ENCODE data around the gene ABCC1. TPM values are rescaled to one million over a fixed set of nuclear protein-coding genes. Genes with fewer than 3 reads are reported as not detected.
"Not testable (repeated sequence)": the region's sequence is repeated elsewhere in the genome, so short reads cannot be mapped to it uniquely, and the experiment has no call there.

The ABCC1 gene
- total RNA-seq, 1 donor from 2014 or later, result 29.9 TPM

DNA sequence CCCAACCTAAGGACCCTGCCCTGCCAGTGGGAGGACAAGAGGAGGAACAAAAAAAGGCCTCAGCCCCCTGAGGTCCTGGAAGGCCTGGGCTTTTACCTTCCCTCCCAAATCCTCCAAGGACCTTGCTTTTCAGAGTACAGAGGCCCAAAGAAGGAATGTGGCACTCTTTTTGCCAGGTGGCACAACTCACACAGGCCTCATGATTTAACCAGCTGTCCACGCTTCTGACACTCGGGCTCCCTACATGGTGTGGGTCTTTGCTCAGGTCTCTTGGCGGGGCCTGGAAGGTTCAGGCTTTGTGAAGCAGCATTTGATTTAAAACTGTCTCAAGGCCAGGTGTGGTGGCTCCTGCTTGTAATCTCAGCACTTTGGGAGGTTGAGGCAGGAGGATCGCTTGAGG lies 153.3 kb downstream of the ABCC1 start:
- TF ChIP-seq, protein P1, sequence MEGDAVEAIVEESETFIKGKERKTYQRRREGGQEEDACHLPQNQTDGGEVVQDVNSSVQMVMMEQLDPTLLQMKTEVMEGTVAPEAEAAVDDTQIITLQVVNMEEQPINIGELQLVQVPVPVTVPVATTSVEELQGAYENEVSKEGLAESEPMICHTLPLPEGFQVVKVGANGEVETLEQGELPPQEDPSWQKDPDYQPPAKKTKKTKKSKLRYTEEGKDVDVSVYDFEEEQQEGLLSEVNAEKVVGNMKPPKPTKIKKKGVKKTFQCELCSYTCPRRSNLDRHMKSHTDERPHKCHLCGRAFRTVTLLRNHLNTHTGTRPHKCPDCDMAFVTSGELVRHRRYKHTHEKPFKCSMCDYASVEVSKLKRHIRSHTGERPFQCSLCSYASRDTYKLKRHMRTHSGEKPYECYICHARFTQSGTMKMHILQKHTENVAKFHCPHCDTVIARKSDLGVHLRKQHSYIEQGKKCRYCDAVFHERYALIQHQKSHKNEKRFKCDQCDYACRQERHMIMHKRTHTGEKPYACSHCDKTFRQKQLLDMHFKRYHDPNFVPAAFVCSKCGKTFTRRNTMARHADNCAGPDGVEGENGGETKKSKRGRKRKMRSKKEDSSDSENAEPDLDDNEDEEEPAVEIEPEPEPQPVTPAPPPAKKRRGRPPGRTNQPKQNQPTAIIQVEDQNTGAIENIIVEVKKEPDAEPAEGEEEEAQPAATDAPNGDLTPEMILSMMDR (IDR thresholded peaks at IDR 0.05; ENCODE audit: partially characterized antibody, unreplicated experiment), result no peak
- no peak overlapping the region for H3K4me3 Mint-ChIP-seq (ENCODE audit: unreplicated experiment)
- no peaks in the 10 kb centered on the region for H3K9me3 Mint-ChIP-seq (ENCODE audit: unreplicated experiment)
- H3K36me3 Mint-ChIP-seq (ENCODE audit: unreplicated experiment), result peaks cover 9% of the 10 kb centered on the region
- no peak for DNase-seq
- peaks cover 8% of the 10 kb centered on the region for H3K27me3 Mint-ChIP-seq (ENCODE audit: unreplicated experiment)
- peaks cover 3% of the 10 kb centered on the region for H3K4me1 Mint-ChIP-seq (ENCODE audit: low read depth, unreplicated experiment)
- H3K27ac Mint-ChIP-seq (ENCODE audit: unreplicated experiment), result no peak overlapping the region

DNA sequence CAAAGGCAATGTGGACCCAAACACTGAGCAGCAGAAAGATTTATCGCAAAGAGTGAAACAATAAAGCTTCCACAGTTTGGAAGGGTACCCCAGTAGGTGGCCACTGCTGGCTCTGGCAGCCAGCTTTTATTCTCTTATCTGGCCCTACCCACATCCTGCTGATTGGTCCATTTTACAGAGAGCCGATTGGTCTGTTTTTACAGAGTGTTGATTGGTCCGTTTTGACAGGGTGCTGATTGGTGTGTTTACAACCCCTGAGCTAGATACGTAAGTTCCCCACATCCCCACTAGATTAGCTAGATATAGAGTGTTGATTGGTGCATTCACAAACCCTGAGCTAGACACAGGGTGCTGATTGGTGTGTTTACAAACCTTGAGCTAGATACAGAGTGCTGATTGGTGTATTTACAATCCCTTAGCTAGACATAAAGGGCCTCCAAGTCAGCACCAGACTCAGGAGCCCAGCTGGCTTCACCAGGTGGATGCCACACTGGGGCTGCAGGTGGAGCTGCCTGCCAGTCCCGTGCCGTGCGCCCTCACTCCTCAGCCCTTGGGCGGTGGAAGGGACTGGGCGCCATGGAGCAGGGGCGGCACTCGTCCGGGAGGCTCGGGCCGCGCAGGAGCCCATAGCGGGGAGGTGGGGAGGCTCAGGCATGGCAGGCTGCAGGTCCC lies 154.9 kb downstream of the ABCC1 start:
- H3K4me3 Mint-ChIP-seq (ENCODE audit: unreplicated experiment); H3K9me3 Mint-ChIP-seq (ENCODE audit: unreplicated experiment); DNase-seq; H3K36me3 Mint-ChIP-seq (ENCODE audit: unreplicated experiment); H3K27me3 Mint-ChIP-seq (ENCODE audit: unreplicated experiment); H3K27ac Mint-ChIP-seq (ENCODE audit: unreplicated experiment); H3K4me1 Mint-ChIP-seq (ENCODE audit: low read depth, unreplicated experiment): not testable (repeated sequence)

DNA sequence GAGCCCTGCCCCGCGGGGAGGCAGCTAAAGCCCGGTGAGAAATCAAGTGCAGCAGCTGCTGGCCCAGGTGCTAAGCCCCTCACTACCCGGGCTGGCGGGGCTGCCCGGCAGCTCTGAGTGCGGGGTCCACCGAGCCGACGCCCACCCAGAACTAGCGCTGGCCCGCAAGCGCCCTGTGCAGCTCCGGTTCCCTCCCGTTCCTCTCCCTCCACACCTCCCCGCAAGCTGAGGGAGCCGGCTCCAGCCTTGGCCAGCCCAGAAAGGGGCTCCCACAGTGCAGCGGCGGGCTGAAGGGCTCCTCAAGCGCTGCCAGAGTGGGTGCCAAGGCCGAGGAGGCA lies 155.4 kb downstream of the ABCC1 start:
- H3K36me3 Mint-ChIP-seq (ENCODE audit: unreplicated experiment); H3K4me3 Mint-ChIP-seq (ENCODE audit: unreplicated experiment); H3K9me3 Mint-ChIP-seq (ENCODE audit: unreplicated experiment); DNase-seq; H3K27me3 Mint-ChIP-seq (ENCODE audit: unreplicated experiment); H3K4me1 Mint-ChIP-seq (ENCODE audit: low read depth, unreplicated experiment); H3K27ac Mint-ChIP-seq (ENCODE audit: unreplicated experiment): not testable (repeated sequence)

DNA sequence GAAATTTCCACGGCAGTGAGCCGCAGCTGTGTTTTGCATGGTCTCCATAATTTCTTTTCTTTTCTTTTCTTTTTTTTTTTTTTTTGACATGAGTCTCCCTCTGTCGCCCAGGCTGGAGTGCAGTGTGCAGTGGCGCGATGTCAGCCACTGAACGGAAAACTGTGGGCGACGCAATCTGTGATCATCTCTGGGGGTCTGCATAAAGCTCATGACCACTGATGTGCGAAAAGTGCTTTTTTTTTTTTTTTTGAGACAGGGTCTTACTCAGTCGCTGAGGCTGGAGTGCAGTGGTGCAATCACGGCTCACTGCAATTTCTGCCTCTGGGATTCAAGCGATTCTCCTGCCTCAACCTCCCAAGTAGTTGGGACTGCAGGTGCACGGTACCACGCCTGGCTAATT lies 156.2 kb downstream of the ABCC1 start:
- no peak overlapping the region for H3K4me3 Mint-ChIP-seq (ENCODE audit: unreplicated experiment)
- H3K9me3 Mint-ChIP-seq (ENCODE audit: unreplicated experiment), result no peaks in the 10 kb centered on the region
- H3K36me3 Mint-ChIP-seq (ENCODE audit: unreplicated experiment), result peaks cover 9% of the 10 kb centered on the region

DNA sequence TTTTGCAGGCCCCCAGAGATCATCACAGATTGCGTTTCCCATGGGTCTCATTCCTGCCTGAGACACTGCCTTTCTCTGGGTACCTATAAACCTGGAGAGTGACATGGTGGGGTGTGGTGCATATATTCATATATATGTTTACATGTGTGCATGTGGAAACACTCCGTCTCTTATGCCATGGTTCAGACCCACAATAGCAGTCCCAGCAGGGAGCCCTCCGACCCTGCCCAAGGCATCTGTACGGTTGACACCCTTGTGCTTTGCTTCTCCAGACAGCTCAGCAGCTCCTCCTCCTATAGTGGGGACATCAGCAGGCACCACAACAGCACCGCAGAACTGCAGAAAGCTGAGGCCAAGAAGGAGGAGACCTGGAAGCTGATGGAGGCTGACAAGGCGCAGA lies 157.1 kb downstream of the ABCC1 start:
- Mint-ChIP-seq H3K27me3 (ENCODE audit: unreplicated experiment) (peaks cover 6% of the 10 kb centered on the region), H3K4me3 (ENCODE audit: unreplicated experiment) (no peak overlapping the region), H3K4me1 (ENCODE audit: low read depth, unreplicated experiment) (peaks cover 3% of the 10 kb centered on the region), H3K9me3 (ENCODE audit: unreplicated experiment) (no peaks in the 10 kb centered on the region), H3K27ac (ENCODE audit: unreplicated experiment) (no peak overlapping the region), H3K36me3 (ENCODE audit: unreplicated experiment) (peaks cover 9% of the 10 kb centered on the region)
- no peak for DNase-seq
- TF ChIP-seq, protein P1 (IDR thresholded peaks at IDR 0.05; ENCODE audit: partially characterized antibody, unreplicated experiment), result no peak

More for the DNA sequence above, 156.2 kb downstream of the ABCC1 start:
- H3K27me3 Mint-ChIP-seq (ENCODE audit: unreplicated experiment), result peaks cover 8% of the 10 kb centered on the region
- H3K4me1 Mint-ChIP-seq (ENCODE audit: low read depth, unreplicated experiment), result peaks cover 3% of the 10 kb centered on the region
- no peak overlapping the region for H3K27ac Mint-ChIP-seq (ENCODE audit: unreplicated experiment)
- no peak for DNase-seq
- TF ChIP-seq, protein P1 (IDR thresholded peaks at IDR 0.05; ENCODE audit: partially characterized antibody, unreplicated experiment), result no peak

DNA sequence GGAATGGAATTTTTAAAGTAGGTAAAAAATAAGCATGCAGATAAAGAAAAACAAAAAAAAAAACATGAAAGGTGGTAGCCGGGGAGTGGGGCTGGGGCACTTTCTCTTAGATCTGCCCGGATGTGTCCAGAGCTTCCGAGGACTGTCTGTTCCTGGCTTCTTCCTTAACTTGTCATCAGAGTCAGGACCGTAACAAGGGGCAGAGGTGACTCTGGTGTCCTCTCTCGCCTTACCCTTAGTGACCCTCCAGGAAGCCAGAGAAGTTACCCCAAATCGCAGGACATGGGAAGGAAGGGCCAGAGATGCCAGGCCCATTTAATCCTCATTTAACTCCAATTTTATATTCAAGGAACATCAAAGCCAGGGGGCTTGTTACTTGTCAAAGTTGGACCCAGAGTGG lies 158.4 kb downstream of the ABCC1 start:
- Mint-ChIP-seq H3K4me3 (ENCODE audit: unreplicated experiment) (no peak overlapping the region), H3K27ac (ENCODE audit: unreplicated experiment) (no peak overlapping the region), H3K9me3 (ENCODE audit: unreplicated experiment) (no peaks in the 10 kb centered on the region), H3K4me1 (ENCODE audit: low read depth, unreplicated experiment) (peaks cover 3% of the 10 kb centered on the region), H3K27me3 (ENCODE audit: unreplicated experiment) (peaks cover 4% of the 10 kb centered on the region), H3K36me3 (ENCODE audit: unreplicated experiment) (peaks cover 9% of the 10 kb centered on the region)
- TF ChIP-seq, protein P1 (IDR thresholded peaks at IDR 0.05; ENCODE audit: partially characterized antibody, unreplicated experiment), result no peak
- no peak for DNase-seq
